Measurements from ENCODE around the gene FOXE3.

The FOXE3 gene

DNA sequence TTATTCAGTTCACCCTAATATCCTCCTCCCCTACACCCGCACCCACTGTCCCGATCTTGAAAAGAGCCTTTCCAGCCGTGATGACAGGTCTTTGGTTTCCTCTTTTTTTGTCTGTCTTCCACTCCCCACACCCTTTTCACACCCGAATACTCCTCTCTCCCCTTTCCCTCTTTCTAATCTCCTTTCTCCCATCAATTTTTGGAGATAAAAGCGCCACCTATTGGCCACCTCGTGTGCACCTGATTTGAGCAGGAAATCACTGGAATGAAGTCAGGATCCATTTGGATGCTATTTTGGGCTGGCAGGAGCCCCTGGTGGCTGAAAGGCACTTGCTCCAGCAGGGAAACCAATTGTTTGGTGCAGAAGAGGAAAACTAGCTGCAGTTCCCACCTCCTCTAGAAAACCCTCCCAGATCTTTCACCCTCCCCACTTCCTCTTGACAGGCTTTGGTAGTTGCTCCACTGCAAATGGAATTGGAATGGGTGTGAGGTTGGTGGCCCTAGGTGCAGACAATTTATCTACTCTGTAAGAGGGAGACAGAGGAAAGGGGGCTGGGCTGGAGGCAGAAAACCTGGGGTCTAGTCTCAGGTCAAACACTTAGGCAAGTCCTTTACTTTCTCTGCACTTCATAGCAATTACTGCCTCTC, 8.4 kb downstream of the FOXE3 start:
- H3K36me3 ChIP-seq (ENCODE audit: insufficient read depth, low read length): no peaks in the 10 kb centered on the region
- no peak overlapping the region for H3K27ac ChIP-seq (ENCODE audit: low read length)
- no peak overlapping the region for H3K9ac ChIP-seq (ENCODE audit: low read depth, low read length)
- H3K79me2 ChIP-seq (ENCODE audit: insufficient read depth, low read length): no peaks in the 10 kb centered on the region
- TF ChIP-seq EZH2 (IDR thresholded peaks at IDR 0.05; ENCODE audit: borderline replicate concordance, low read depth, low read length, severe bottlenecking) (no peak), CTCF (IDR thresholded peaks at IDR 0.05; ENCODE audit: borderline replicate concordance, extremely low read depth, low read length, poor library complexity, severe bottlenecking) (peak; percentile 73)
- no peaks in the 10 kb centered on the region for H3K9me3 ChIP-seq (ENCODE audit: insufficient read depth, low read length, severe bottlenecking)
- H3K4me1 ChIP-seq (ENCODE audit: insufficient read depth, low read length): no peaks in the 10 kb centered on the region
- H4K20me1 ChIP-seq (ENCODE audit: insufficient read depth, low read length): peaks cover 36% of the 10 kb centered on the region
- ATAC-seq (ENCODE audit: insufficient read depth, low read depth) (peak; percentile 53), DNase-seq (peak; percentile 19)
- no peak overlapping the region for H3K4me2 ChIP-seq (ENCODE audit: insufficient read depth, low read length)
- H3K27me3 ChIP-seq (ENCODE audit: insufficient read depth, low read length, poor library complexity): no peaks in the 10 kb centered on the region
- H3K4me3 ChIP-seq (ENCODE audit: low read depth in 1 of 2, low read length in 2 of 2): no peak overlapping the region
- no peak overlapping the region for H2AFZ ChIP-seq (ENCODE audit: low read depth, low read length)

DNA sequence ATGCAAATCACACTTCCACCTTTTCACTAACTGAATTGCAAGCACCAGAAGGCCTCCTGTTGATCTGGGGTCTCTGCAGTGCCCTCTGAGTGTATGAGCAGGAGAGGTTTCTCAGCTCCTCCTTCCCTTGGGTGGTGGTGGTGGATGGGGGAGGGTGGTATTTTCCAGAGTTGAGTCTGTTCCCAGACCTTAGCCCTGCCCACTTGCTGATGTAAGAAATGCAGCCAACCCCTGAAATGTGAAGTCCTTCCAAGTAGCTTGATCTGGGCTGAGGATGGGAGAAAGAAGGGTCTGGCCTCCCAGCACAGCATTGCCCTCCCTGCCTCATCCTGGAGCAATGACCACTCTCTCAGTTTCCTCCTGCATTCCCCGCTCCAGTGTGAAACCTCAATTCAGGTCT, 15.4 kb downstream of the FOXE3 start:
- Histone ChIP-seq H3K4me2 (ENCODE audit: insufficient read depth, low read length) (no peak overlapping the region), H3K4me1 (ENCODE audit: insufficient read depth, low read length) (peaks cover 34% of the 10 kb centered on the region), H3K4me3 (ENCODE audit: low read depth in 1 of 2, low read length in 2 of 2) (no peak overlapping the region), H3K27me3 (ENCODE audit: insufficient read depth, low read length, poor library complexity) (no peaks in the 10 kb centered on the region), H3K36me3 (ENCODE audit: insufficient read depth, low read length) (peaks cover 48% of the 10 kb centered on the region), H2AFZ (ENCODE audit: low read depth, low read length) (no peak overlapping the region), H3K79me2 (ENCODE audit: insufficient read depth, low read length) (peaks cover 60% of the 10 kb centered on the region), H3K9me3 (ENCODE audit: insufficient read depth, low read length, severe bottlenecking) (no peaks in the 10 kb centered on the region), H4K20me1 (ENCODE audit: insufficient read depth, low read length) (peaks cover 81% of the 10 kb centered on the region), H3K27ac (ENCODE audit: low read length) (no peak overlapping the region), H3K9ac (ENCODE audit: low read depth, low read length) (no peak overlapping the region)
- no peak for DNase-seq
- no peak for ATAC-seq (ENCODE audit: insufficient read depth, low read depth)
- no peak for TF ChIP-seq CTCF (IDR thresholded peaks at IDR 0.05; ENCODE audit: borderline replicate concordance, extremely low read depth, low read length, poor library complexity, severe bottlenecking)
- no peak for TF ChIP-seq EZH2 (IDR thresholded peaks at IDR 0.05; ENCODE audit: borderline replicate concordance, low read depth, low read length, severe bottlenecking)

DNA sequence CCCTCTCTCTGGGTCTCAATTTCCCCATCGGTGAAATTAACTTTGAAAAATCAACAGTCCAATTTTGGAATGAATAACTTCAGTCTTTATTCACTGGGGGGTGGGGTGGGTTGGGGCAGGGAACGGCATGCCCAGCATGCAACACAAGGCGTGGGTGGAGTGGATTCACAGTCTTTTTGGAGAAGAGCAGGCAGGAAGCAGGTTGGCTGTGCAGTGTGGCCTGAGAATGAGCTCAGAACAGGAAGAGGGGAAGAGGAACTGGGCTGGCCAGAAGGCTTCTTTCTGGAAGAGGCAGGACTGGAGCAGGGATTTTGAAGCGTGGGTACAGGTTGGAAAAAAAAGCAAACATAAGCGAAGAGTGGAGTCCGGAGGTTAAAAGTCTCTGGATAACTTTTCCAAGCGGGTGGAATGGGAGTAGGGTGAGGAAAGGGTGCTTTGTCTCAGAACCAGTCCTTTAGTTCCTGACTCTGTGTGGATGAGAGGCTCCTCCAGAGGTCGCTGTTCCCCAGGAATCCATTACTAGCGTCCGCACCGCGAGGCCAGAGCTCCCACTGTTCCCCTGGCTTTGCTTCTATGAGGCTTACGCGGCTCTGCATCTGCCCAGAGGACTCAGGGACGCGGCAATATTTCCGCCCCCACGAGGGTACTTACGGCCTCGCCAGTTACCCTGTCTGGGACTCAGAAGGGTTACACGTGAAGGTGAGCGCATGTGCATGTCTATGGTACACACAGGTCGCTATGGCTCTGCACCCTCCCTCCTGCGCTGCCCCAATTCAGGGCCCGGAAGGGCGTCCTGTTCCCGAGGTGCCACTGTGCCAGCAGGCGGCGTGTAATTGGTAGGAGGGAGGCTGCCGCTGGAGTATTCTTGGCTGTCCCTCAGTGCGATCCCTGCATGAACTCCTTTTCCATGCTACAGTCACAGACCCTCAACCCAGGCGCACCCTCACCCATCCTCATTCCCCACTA, 16.3 kb downstream of the FOXE3 start:
- DNase-seq: no peak

More for the DNA sequence above, 16.3 kb downstream of the FOXE3 start:
- no peak overlapping the region for H2AFZ ChIP-seq (ENCODE audit: low read depth, low read length)
- H3K4me1 ChIP-seq (ENCODE audit: insufficient read depth, low read length): peaks cover 35% of the 10 kb centered on the region
- peaks cover 73% of the 10 kb centered on the region for H4K20me1 ChIP-seq (ENCODE audit: insufficient read depth, low read length)
- peaks cover 68% of the 10 kb centered on the region for H3K79me2 ChIP-seq (ENCODE audit: insufficient read depth, low read length)
- no peak for ATAC-seq (ENCODE audit: insufficient read depth, low read depth)
- peaks cover 48% of the 10 kb centered on the region for H3K36me3 ChIP-seq (ENCODE audit: insufficient read depth, low read length)
- H3K4me2 ChIP-seq (ENCODE audit: insufficient read depth, low read length): peak overlapping the region; percentile 13; the same call in 1 of the 2 replicates
- H3K9ac ChIP-seq (ENCODE audit: low read depth, low read length): no peak overlapping the region
- H3K9me3 ChIP-seq (ENCODE audit: insufficient read depth, low read length, severe bottlenecking): no peaks in the 10 kb centered on the region
- H3K27me3 ChIP-seq (ENCODE audit: insufficient read depth, low read length, poor library complexity): no peaks in the 10 kb centered on the region
- no peak overlapping the region for H3K4me3 ChIP-seq (ENCODE audit: low read depth in 1 of 2, low read length in 2 of 2)
- TF ChIP-seq CTCF (IDR thresholded peaks at IDR 0.05; ENCODE audit: borderline replicate concordance, extremely low read depth, low read length, poor library complexity, severe bottlenecking): peak; percentile 37
- no peak for TF ChIP-seq EZH2 (IDR thresholded peaks at IDR 0.05; ENCODE audit: borderline replicate concordance, low read depth, low read length, severe bottlenecking)
- H3K27ac ChIP-seq (ENCODE audit: low read length): no peak overlapping the region
